ENCODE results near the gene TEX26.
A peak's percentile ranks its signal among the peaks of the same experiment; 100 is the strongest.

Gene TEX26

GRCh38 chr13:30932481-30933353, at the start of gene TEX26:
Gene TEX26 (plus strand): TSS chr13:30932656. CDS start chr13:30932716, 60 bp downstream.
- no peak for DNase-seq (ENCODE audit: low read depth)
- peak within 1 kb of the TSS; percentile 9 for H3K4me3 ChIP-seq (ENCODE audit: low read depth, low read length)
- in situ Hi-C loops (cut with HindIII; ENCODE audit: low sequenced_read_pairs) = loop anchor here (5.0 kb wide), 1 partner anchor 35 kb away; no protein-coding TSS in a partner anchor
- TF ChIP-seq CTCF (IDR thresholded peaks at IDR 0.05; ENCODE audit: low read depth, low read length, missing control alignments) = peak; percentile 38

- in situ Hi-C loops (cut with HindIII; ENCODE audit: low sequenced_read_pairs) = no loop called here
- no peak overlapping the region for H3K4me3 ChIP-seq (ENCODE audit: low read depth, low read length)
- TF ChIP-seq CTCF (IDR thresholded peaks at IDR 0.05; ENCODE audit: low read depth, low read length, missing control alignments) = no peak
- DNase-seq (ENCODE audit: low read depth) = no peak
Measured at GRCh38 chr13:30882996-30883766, 49.3 kb upstream of the TEX26 start.

- no peak overlapping the region for H3K4me3 ChIP-seq (ENCODE audit: low read depth, low read length)
- in situ Hi-C loops (cut with HindIII; ENCODE audit: low sequenced_read_pairs) = no loop called here
- DNase-seq (ENCODE audit: low read depth) = no peak
- TF ChIP-seq CTCF (IDR thresholded peaks at IDR 0.05; ENCODE audit: low read depth, low read length, missing control alignments) = no peak
Measured at GRCh38 chr13:30884543-30884942, 47.9 kb upstream of the TEX26 start.

GRCh38 chr13:30889196-30889690, 43.2 kb upstream of the TEX26 start:
- H3K4me3 ChIP-seq (ENCODE audit: low read depth, low read length) = no peak overlapping the region
- DNase-seq (ENCODE audit: low read depth) = no peak
- no peak for TF ChIP-seq CTCF (IDR thresholded peaks at IDR 0.05; ENCODE audit: low read depth, low read length, missing control alignments)
- in situ Hi-C loops (cut with HindIII; ENCODE audit: low sequenced_read_pairs) = no loop called here

- no peak for DNase-seq (ENCODE audit: low read depth)
- in situ Hi-C loops (cut with HindIII; ENCODE audit: low sequenced_read_pairs) = no loop called here
- peak; percentile 52 for TF ChIP-seq CTCF (IDR thresholded peaks at IDR 0.05; ENCODE audit: low read depth, low read length, missing control alignments)
- H3K4me3 ChIP-seq (ENCODE audit: low read depth, low read length) = no peak overlapping the region
Measured at GRCh38 chr13:30892966-30893365, 39.5 kb upstream of the TEX26 start.

GRCh38 chr13:30895773-30896172, 36.7 kb upstream of the TEX26 start:
- DNase-seq (ENCODE audit: low read depth) = no peak
- in situ Hi-C loops (cut with HindIII; ENCODE audit: low sequenced_read_pairs) = loop anchor here (5.0 kb wide), 1 partner anchor 37 kb away; the partner anchor contains the start of gene TEX26
- H3K4me3 ChIP-seq (ENCODE audit: low read depth, low read length) = no peak overlapping the region

More at GRCh38 chr13:30895773-30896172, 36.7 kb upstream of the TEX26 start:
- TF ChIP-seq CTCF (IDR thresholded peaks at IDR 0.05; ENCODE audit: low read depth, low read length, missing control alignments) = no peak
